BJ (cell line): ENCODE data around the gene GOLGA3. TPM values are rescaled to one million over a fixed set of nuclear protein-coding genes. Genes with fewer than 3 reads are reported as not detected.
"Not testable (repeated sequence)": the region's sequence is repeated elsewhere in the genome, so short reads cannot be mapped to it uniquely, and the experiment has no call there.

ENCODE experiments used
- CTCF ChIA-PET: fragments of 350-600 bp; formaldehyde crosslinking; extraction: SDS; loops from one replicate; lab custom pipeline; 2021; ENCODE audit warnings: antibody characterized with exemption, inconsistent platforms; lab: Yijun Ruan, JAX
- POLR2A ChIA-PET: fragments of 300-600 bp; sonication (Branson Sonifier 250); formaldehyde crosslinking; extraction: SDS; loops from one replicate; lab custom pipeline; 2021; ENCODE audit warnings: antibody characterized with exemption; lab: Charles Lee
- DNase-seq: peaks from one replicate; pipeline ENCODE4 v3.0.0-alpha.2; 2011; ENCODE audit warnings: low read depth
- H3K27me3 ChIP-seq: 2 replicates; pipeline ENCODE4 v1.6.0; 2011; ENCODE audit warnings: low read length; ENCODE audit not compliant: control insufficient read depth, insufficient read depth
- H3K36me3 ChIP-seq: 2 replicates; pipeline ENCODE4 v1.5.1; 2011; ENCODE audit warnings: low read length; ENCODE audit not compliant: control insufficient read depth, insufficient read depth
- H3K4me3 ChIP-seq: 2 replicates; pipeline ENCODE4 v1.5.1; 2011; ENCODE audit warnings: low read depth, mild to moderate bottlenecking, control low read depth, low read length
- CTCF ChIP-seq: IDR thresholded peaks from 2 replicates; pipeline ENCODE4 v1.5.1; 2011; ENCODE audit warnings: low read depth, mild to moderate bottlenecking, control low read depth, inconsistent platforms, low read length, moderate library complexity; ENCODE audit not compliant: insufficient read depth
- polyA plus RNA-seq: library from polyadenylated mRNA; depleted of rRNA; stranded (reverse); fragments of >200 nt; gene quantifications from 2 replicates; pipeline ENCODE4 v1.2.3, GENCODE V29; 2011

The GOLGA3 gene
- polyA plus RNA-seq, 1 experiment: 26.0 TPM

DNA sequence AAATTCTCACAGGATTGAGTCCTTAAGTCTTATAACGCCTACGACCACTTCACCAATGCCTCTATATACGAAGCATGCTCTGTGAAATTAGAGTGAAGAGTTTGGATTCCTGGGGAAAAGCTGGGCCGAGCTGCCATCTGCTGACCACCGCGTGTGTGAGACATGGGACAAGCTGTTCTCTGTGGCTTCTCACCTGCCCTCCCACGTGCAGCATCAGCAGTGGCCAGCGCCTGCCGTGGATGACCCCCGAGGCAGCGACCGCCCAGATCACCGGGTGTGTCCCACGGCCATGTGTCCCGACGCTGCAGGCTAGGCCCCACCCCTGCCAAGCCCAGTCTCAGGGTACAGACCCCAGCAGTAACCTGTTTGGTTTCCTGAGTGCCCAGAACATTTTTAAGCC lies 21.6 kb upstream of the GOLGA3 start:
- DNase-seq: no peak
- H3K36me3 ChIP-seq: peaks cover 43% of the 10 kb centered on the region
- POLR2A ChIA-PET: no interaction called here
- TF ChIP-seq CTCF: no peak
- CTCF ChIA-PET: no interaction called here
- H3K4me3 ChIP-seq: no peak overlapping the region
- H3K27me3 ChIP-seq: no peaks in the 10 kb centered on the region

DNA sequence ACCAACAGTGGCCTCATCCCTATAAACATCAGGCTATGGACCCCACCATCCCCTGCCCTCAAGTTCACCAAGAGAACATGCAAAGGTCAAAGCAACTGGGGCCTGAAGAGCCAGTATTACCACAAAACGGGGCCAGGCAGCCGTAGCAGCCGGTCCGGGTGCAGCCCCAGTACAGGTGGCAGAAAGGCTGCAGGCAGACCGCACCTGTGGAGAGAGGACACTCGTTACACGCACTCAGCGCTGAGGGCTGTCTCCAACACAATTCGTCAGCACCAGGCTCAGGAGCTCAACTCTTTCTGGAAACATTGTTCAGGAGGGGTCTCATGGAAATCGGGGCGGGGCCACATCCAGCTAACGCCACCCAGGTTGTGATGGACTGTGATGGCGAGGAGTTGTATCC lies 19.9 kb upstream of the GOLGA3 start:
- H3K36me3 ChIP-seq: peaks cover 40% of the 10 kb centered on the region
- H3K4me3 ChIP-seq: no peak overlapping the region
- ChIA-PET CTCF (interaction anchor here (0.9 kb wide), 1 partner anchor 80 kb away, joined by 3 read pairs; no protein-coding TSS in a partner anchor), POLR2A (no interaction called here)
- no peak for TF ChIP-seq CTCF
- DNase-seq: no peak
- H3K27me3 ChIP-seq: no peaks in the 10 kb centered on the region

DNA sequence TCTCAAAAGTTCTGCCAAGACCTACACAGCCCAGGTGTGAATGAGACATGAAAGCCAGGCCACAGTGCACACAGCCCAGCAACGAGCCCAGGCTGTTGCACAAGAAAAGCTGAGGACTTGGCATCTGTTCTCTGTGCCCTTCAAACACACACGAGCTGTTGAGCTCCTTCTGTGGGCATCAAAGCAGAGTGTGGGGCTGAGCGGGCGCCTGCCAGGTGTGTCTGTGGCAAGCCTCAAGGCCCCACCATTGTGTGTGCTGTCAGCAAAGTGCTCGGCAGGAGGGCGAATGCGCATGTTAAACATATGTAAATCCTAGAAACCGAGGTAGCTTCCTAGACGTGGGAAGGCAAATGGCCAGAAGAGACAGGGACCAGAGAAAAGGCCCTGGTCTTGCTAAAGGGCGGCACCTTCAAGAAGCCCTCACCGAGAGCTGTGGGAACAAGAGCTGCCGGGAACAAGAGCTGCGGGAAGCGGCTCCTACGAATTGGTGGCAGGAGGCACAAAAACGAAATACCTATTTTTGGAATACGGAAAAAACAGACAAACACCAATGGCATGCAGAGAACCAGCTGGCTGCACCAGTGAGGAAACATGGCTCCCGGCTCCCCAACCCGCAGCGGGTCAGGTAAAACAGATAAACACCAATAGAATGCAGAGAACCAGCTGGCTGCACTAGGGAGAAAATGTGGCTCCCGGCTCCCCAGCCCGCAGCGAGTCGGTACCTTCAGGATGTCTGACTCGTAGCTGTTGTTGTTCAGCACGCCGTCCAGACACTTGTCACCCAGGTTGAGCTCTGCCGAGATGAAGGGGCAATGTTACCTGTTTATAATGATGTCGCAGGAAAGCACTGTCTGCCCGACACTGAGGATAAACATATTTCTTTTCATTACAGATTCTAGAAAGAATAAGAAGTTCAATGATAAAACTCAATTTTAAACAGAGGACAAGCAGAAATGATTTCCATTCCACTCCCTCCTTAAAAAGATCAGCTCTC lies 19.0 kb upstream of the GOLGA3 start:
- TF ChIP-seq CTCF: no peak
- no peak overlapping the region for H3K4me3 ChIP-seq
- CTCF ChIA-PET: interaction anchor here (0.6 kb wide), 1 partner anchor 49 kb away, joined by 4 read pairs; no protein-coding TSS in a partner anchor
- peaks cover 36% of the 10 kb centered on the region for H3K36me3 ChIP-seq
- POLR2A ChIA-PET: no interaction called here
- H3K27me3 ChIP-seq: no peaks in the 10 kb centered on the region
- no peak for DNase-seq

GRCh38 chr12:132844681-132845080 lies 16.0 kb upstream of the GOLGA3 start:
- H3K4me3 ChIP-seq, DNase-seq, H3K27me3 ChIP-seq, CTCF ChIA-PET, POLR2A ChIA-PET: not testable (repeated sequence)
- H3K36me3 ChIP-seq: peaks cover 39% of the 10 kb centered on the region

GRCh38 chr12:132842449-132843045 lies 13.9 kb upstream of the GOLGA3 start:
- H3K4me3 ChIP-seq: no peak overlapping the region
- ChIA-PET CTCF (no interaction called here), POLR2A (no interaction called here)
- peaks cover 33% of the 10 kb centered on the region for H3K36me3 ChIP-seq
- DNase-seq: no peak
- TF ChIP-seq CTCF: no peak
- H3K27me3 ChIP-seq: no peaks in the 10 kb centered on the region
